Breast epithelium (tissue), 3 donors: ENCODE measurements around the gene NIP7.

Experiments
- POLR2A ChIP-seq: fragments of 450-650 bp; IDR thresholded peaks from one replicate; pipeline ENCODE4 v1.6.1; 2016; ENCODE audit warnings: antibody characterized with exemption, mild to moderate bottlenecking, moderate library complexity
- POLR2AphosphoS5 ChIP-seq, 3 donors: sonication (generic); formaldehyde crosslinking; IDR thresholded peaks; one replicate each; pipeline ENCODE4 v1.6.1; 2017; ENCODE audit warnings: antibody characterized with exemption in 3 of 3
- TF ChIP-seq, protein P1 (sequence below), 3 donors: fragments of 450-650 bp; IDR thresholded peaks; one replicate each; pipeline ENCODE4 v1.5.1; 2016 to 2017; ENCODE audit warnings: antibody characterized with exemption in 3 of 3, mild to moderate bottlenecking in 3 of 3, moderate library complexity in 3 of 3

GRCh38 chr16:69313469-69313868, 26.1 kb upstream of the NIP7 start:
- TF ChIP-seq, protein P1, sequence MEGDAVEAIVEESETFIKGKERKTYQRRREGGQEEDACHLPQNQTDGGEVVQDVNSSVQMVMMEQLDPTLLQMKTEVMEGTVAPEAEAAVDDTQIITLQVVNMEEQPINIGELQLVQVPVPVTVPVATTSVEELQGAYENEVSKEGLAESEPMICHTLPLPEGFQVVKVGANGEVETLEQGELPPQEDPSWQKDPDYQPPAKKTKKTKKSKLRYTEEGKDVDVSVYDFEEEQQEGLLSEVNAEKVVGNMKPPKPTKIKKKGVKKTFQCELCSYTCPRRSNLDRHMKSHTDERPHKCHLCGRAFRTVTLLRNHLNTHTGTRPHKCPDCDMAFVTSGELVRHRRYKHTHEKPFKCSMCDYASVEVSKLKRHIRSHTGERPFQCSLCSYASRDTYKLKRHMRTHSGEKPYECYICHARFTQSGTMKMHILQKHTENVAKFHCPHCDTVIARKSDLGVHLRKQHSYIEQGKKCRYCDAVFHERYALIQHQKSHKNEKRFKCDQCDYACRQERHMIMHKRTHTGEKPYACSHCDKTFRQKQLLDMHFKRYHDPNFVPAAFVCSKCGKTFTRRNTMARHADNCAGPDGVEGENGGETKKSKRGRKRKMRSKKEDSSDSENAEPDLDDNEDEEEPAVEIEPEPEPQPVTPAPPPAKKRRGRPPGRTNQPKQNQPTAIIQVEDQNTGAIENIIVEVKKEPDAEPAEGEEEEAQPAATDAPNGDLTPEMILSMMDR (IDR thresholded peaks at IDR 0.05), result no peak
- TF ChIP-seq POLR2AphosphoS5 (IDR thresholded peaks at IDR 0.05) (no peak), POLR2A (no peak)
